Measurements from ENCODE around the gene NPTX1.

- no peak for TF ChIP-seq CTCF (IDR thresholded peaks at IDR 0.05; ENCODE audit: insufficient read depth, low read length)
- TF ChIP-seq GABPA (IDR thresholded peaks at IDR 0.05; ENCODE audit: low read depth): no peak
Observed at GRCh38 chr17:80441598-80442322, 34.6 kb downstream of the NPTX1 start.
